HEK293 (cell line): Measurements from ENCODE around the gene PPP1R12C.

Experiments used
- BCL11A ChIP-seq: fragments of 450-650 bp; formaldehyde crosslinking; IDR thresholded peaks from 2 replicates; pipeline ENCODE4 v1.5.1; 2016; ENCODE audit warnings: low read depth, missing biosample characterization, missing genetic modification characterization
- CTCF ChIP-seq: fragments of 450-650 bp; formaldehyde crosslinking; IDR thresholded peaks from 2 replicates; pipeline ENCODE4 v1.5.1; 2016; ENCODE audit warnings: missing biosample characterization, missing genetic modification characterization
- KLF16 ChIP-seq: fragments of 450-650 bp; formaldehyde crosslinking; IDR thresholded peaks from 2 replicates; pipeline ENCODE4 v1.5.1; 2017; ENCODE audit warnings: missing biosample characterization, missing genetic modification characterization
- MYNN ChIP-seq: fragments of 450-650 bp; formaldehyde crosslinking; IDR thresholded peaks from 2 replicates; pipeline ENCODE4 v1.5.1; 2016; ENCODE audit warnings: missing biosample characterization, missing genetic modification characterization, borderline replicate concordance
- SP2 ChIP-seq: fragments of 450-650 bp; formaldehyde crosslinking; IDR thresholded peaks from 2 replicates; pipeline ENCODE4 v1.5.1; 2016; ENCODE audit warnings: missing biosample characterization, missing genetic modification characterization
- TSHZ1 ChIP-seq: fragments of 450-650 bp; formaldehyde crosslinking; IDR thresholded peaks from 2 replicates; pipeline ENCODE4 v1.5.1; 2016; ENCODE audit warnings: missing biosample characterization, missing genetic modification characterization, borderline replicate concordance
- YY1 ChIP-seq: fragments of 450-650 bp; formaldehyde crosslinking; IDR thresholded peaks from 2 replicates; pipeline ENCODE4 v1.5.1; 2018; ENCODE audit warnings: missing biosample characterization, missing genetic modification characterization
- ZNF16 ChIP-seq: fragments of 450-650 bp; formaldehyde crosslinking; IDR thresholded peaks from 2 replicates; pipeline ENCODE4 v1.5.1; 2016; ENCODE audit warnings: low read depth, missing biosample characterization, missing genetic modification characterization
- ZNF404 ChIP-seq: fragments of 450-650 bp; formaldehyde crosslinking; IDR thresholded peaks from 2 replicates; pipeline ENCODE4 v1.5.1; 2017; ENCODE audit warnings: missing biosample characterization, missing genetic modification characterization
- ZNF549 ChIP-seq: fragments of 450-650 bp; IDR thresholded peaks from 2 replicates; pipeline ENCODE4 v1.5.1; 2018; ENCODE audit warnings: missing biosample characterization, missing genetic modification characterization, mild to moderate bottlenecking, inconsistent platforms, moderate library complexity
- ZNF629 ChIP-seq: fragments of 450-650 bp; formaldehyde crosslinking; IDR thresholded peaks from 2 replicates; pipeline ENCODE4 v1.5.1; 2017; ENCODE audit warnings: missing biosample characterization, missing genetic modification characterization
- ZNF670 ChIP-seq: fragments of 450-650 bp; formaldehyde crosslinking; IDR thresholded peaks from 2 replicates; pipeline ENCODE4 v1.5.1; 2016; ENCODE audit warnings: missing biosample characterization, missing genetic modification characterization, low read depth
- TF ChIP-seq, protein P1 (sequence below): fragments of 450-650 bp; formaldehyde crosslinking; IDR thresholded peaks from 2 replicates; pipeline ENCODE4 v1.5.1; 2016; ENCODE audit warnings: missing biosample characterization, missing genetic modification characterization, low read depth

GRCh38 chr19:55077106-55077505 lies 40.3 kb downstream of the PPP1R12C start:
- TF ChIP-seq CTCF (tag by site-specific recombination) = no peak
- no peak for TF ChIP-seq TSHZ1 (tag by site-specific recombination)
- TF ChIP-seq, protein P1, sequence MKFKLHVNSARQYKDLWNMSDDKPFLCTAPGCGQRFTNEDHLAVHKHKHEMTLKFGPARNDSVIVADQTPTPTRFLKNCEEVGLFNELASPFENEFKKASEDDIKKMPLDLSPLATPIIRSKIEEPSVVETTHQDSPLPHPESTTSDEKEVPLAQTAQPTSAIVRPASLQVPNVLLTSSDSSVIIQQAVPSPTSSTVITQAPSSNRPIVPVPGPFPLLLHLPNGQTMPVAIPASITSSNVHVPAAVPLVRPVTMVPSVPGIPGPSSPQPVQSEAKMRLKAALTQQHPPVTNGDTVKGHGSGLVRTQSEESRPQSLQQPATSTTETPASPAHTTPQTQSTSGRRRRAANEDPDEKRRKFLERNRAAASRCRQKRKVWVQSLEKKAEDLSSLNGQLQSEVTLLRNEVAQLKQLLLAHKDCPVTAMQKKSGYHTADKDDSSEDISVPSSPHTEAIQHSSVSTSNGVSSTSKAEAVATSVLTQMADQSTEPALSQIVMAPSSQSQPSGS = no peak
- TF ChIP-seq ZNF404 (tag by site-specific recombination) = no peak
- no peak for TF ChIP-seq SP2 (tag by site-specific recombination)
- no peak for TF ChIP-seq ZNF549 (tag by site-specific recombination)
- TF ChIP-seq YY1 (tag by site-specific recombination) = no peak
- TF ChIP-seq ZNF629 (tag by site-specific recombination) = no peak
- TF ChIP-seq MYNN (tag by site-specific recombination) = no peak
- TF ChIP-seq BCL11A (tag by site-specific recombination) = no peak
- no peak for TF ChIP-seq ZNF16 (tag by site-specific recombination)
- TF ChIP-seq ZNF670 = no peak
- TF ChIP-seq KLF16 (tag by site-specific recombination) = no peak
